HepG2 (cell line): ENCODE results near the gene TMEM97. TPM values are rescaled to one million over a fixed set of nuclear protein-coding genes. Genes with fewer than 3 reads are reported as not detected.

Source experiments
- ATAC-seq: fragments of 200-7000 bp; cut with Tn5 transposase; 3 replicates; pipeline ENCODE4 v1.9.1; 2020; ENCODE audit warnings: mild to moderate bottlenecking, moderate library complexity
- BruUV-seq: library from RNA; stranded (reverse); fragments of 400-500 nt; replicated peaks from 2 replicates; lab custom pipeline; 2021; lab: Mats Ljungman, UMichigan
- CTCF ChIA-PET: fragments of 300-600 bp; formaldehyde crosslinking; extraction: SDS; loops from one replicate; lab custom pipeline; 2021; ENCODE audit warnings: low total read pairs, inconsistent platforms, low intra/inter-chr PET ratio; lab: Yijun Ruan, JAX
- POLR2A ChIA-PET: fragments of 350-600 bp; sonication (Branson Sonifier 250); formaldehyde crosslinking; loops from one replicate; lab custom pipeline; 2020; ENCODE audit warnings: antibody characterized with exemption, inconsistent platforms; lab: Yijun Ruan, JAX
- DNase-seq: peaks from one replicate; pipeline ENCODE4 v3.0.0-alpha.2; 2015; ENCODE audit warnings: low spot score
- FAIRE-seq: peaks from 3 replicates; lab custom pipeline; 2011; peaks lifted over from hg19 to GRCh38; lab: Jason Lieb, UNC
- H2AFZ ChIP-seq: one replicate; pipeline ENCODE4 v1.6.1; 2011; ENCODE audit warnings: low read length, inconsistent platforms
- H3K27ac ChIP-seq: fragments of 300-600 bp; 3 replicates; pipeline ENCODE4 v1.8.0; 2011; ENCODE audit warnings: mixed run types, mild to moderate bottlenecking, mixed read lengths, low read length, inconsistent platforms; ENCODE audit not compliant: insufficient read depth; ENCODE audit errors: extremely low read length
- H3K27me3 ChIP-seq, 2 experiments: fragments of 200-600 bp in 1 of 2; 2 replicates in 1 of 2; 3 replicates in 1 of 2; pipeline versions ENCODE4 v1.6.0 to v1.8.0; 2011; ENCODE audit warnings: low read length in 2 of 2, mild to moderate bottlenecking in 2 of 2, moderate library complexity in 2 of 2, inconsistent platforms in 1 of 2; ENCODE audit not compliant: insufficient read depth in 2 of 2, control insufficient read depth in 1 of 2
- H3K36me3 ChIP-seq, 2 experiments: fragments of 200-600 bp in 1 of 2; replicated peaks in 1 of 2; 2 replicates in 1 of 2; 3 replicates in 1 of 2; pipeline versions ENCODE4 v1.5.1 to v1.8.0; 2011; ENCODE audit warnings: low read length in 2 of 2, inconsistent platforms in 1 of 2; ENCODE audit not compliant: insufficient read depth in 2 of 2, control insufficient read depth in 1 of 2
- H3K4me1 ChIP-seq: 2 replicates; pipeline ENCODE4 v1.5.1; 2012; ENCODE audit warnings: low read length, inconsistent platforms; ENCODE audit not compliant: insufficient read depth
- H3K4me2 ChIP-seq: 2 replicates; pipeline ENCODE4 v1.6.0; 2011; ENCODE audit warnings: low read depth, low read length, inconsistent platforms
- H3K4me3 ChIP-seq, 3 experiments: fragments of 200-600 bp in 1 of 3; sonication (generic), shearing (Covaris generic) in 1 of 3; replicated peaks in 1 of 3; 2 replicates each; pipeline ENCODE4 v1.5.1; 2011 to 2016; ENCODE audit warnings: low read length in 3 of 3, inconsistent platforms in 2 of 3, low read depth in 2 of 3, mild to moderate bottlenecking in 2 of 3, control low read depth in 1 of 3, mixed read lengths in 1 of 3; ENCODE audit not compliant: insufficient read depth in 1 of 3
- H3K79me2 ChIP-seq: one replicate; pipeline ENCODE4 v1.6.1; 2011; ENCODE audit warnings: low read length, inconsistent platforms; ENCODE audit not compliant: insufficient read depth
- H3K9ac ChIP-seq: 2 replicates; pipeline ENCODE4 v1.6.0; 2011; ENCODE audit warnings: mild to moderate bottlenecking, low read depth, low read length, inconsistent platforms; ENCODE audit not compliant: insufficient read depth
- H3K9me3 ChIP-seq: 2 replicates; pipeline ENCODE4 v1.5.1; 2012; ENCODE audit warnings: mild to moderate bottlenecking, low read length
- H4K20me1 ChIP-seq: 2 replicates; pipeline ENCODE4 v1.6.0; 2011; ENCODE audit warnings: inconsistent platforms, mild to moderate bottlenecking, low read length, moderate library complexity; ENCODE audit not compliant: insufficient read depth
- FOXP1 ChIP-seq, 2 experiments: fragments of 450-650 bp in 1 of 2; IDR thresholded peaks; 2 replicates each; pipeline ENCODE4 v1.6.1; 2017 to 2018; ENCODE audit warnings: antibody characterized with exemption in 1 of 2
- HBP1 ChIP-seq: IDR thresholded peaks from 2 replicates; pipeline ENCODE4 v1.6.1; 2016; ENCODE audit warnings: low read depth, control low read depth
- MED1 ChIP-seq: sonication (generic); formaldehyde crosslinking; IDR thresholded peaks from 2 replicates; pipeline ENCODE4 v1.4.0; 2020; ENCODE audit warnings: missing genetic modification reagents
- PBX2 ChIP-seq: IDR thresholded peaks from 2 replicates; pipeline ENCODE4 v1.6.1; 2016; ENCODE audit warnings: control low read depth
- PREB ChIP-seq: sonication (generic); formaldehyde crosslinking; IDR thresholded peaks from 2 replicates; pipeline ENCODE4 v1.4.0; 2020; ENCODE audit warnings: missing genetic modification reagents
- TEF ChIP-seq: sonication (generic); formaldehyde crosslinking; IDR thresholded peaks from 2 replicates; pipeline ENCODE4 v1.5.0; 2020; ENCODE audit warnings: missing genetic modification reagents
- ZBTB37 ChIP-seq: sonication (generic); formaldehyde crosslinking; IDR thresholded peaks from 2 replicates; pipeline ENCODE4 v1.4.0; 2020; ENCODE audit warnings: mild to moderate bottlenecking, missing genetic modification reagents
- ZNF549 ChIP-seq: sonication (generic); formaldehyde crosslinking; IDR thresholded peaks from 2 replicates; pipeline ENCODE4 v1.5.0; 2020; ENCODE audit warnings: missing genetic modification reagents
- ZNF891 ChIP-seq: sonication (generic); formaldehyde crosslinking; IDR thresholded peaks from 2 replicates; pipeline ENCODE4 v1.5.0; 2020; ENCODE audit warnings: mild to moderate bottlenecking, missing genetic modification reagents
- ZXDC ChIP-seq: sonication (generic); formaldehyde crosslinking; IDR thresholded peaks from 2 replicates; pipeline ENCODE4 v1.5.0; 2020; ENCODE audit warnings: mild to moderate bottlenecking, missing genetic modification reagents
- WGBS: methylation state at CpG from one replicate; pipeline ENCODE4 v1.1.6; 2017; ENCODE audit warnings: low lambda C conversion rate; 5-methylcytosine and 5-hydroxymethylcytosine counted together
- in situ Hi-C: cut with HindIII; loops from 2 replicates; pipeline ENCODE4 v1.10.0; 2017; ENCODE audit warnings: low pct_unique_long_range_greater_than_20kb; ENCODE audit not compliant: extremely low pct_ligation_motif_present
- intact Hi-C: fragments of 100-400 bp; cut with micrococcal nuclease; formaldehyde crosslinking; loops from one replicate; pipeline ENCODE4 v1.10.0; 2022; ENCODE audit not compliant: unreplicated experiment
- polyA plus RNA-seq, 8 experiments: library from polyadenylated mRNA; depleted of rRNA in 3 of 8; stranded (reverse) in 7 of 8; unstranded in 1 of 8; fragments of >200 nt; fragmentation: Illumina TruSeq in 4 of 8; extraction: Trizol in 4 of 8; gene quantifications; 2 replicates each; pipeline versions ENCODE4 v1.2.1 to v1.2.3, GENCODE V29; 2011 to 2016; ENCODE audit warnings: low read depth in 4 of 8, missing spikeins in 1 of 8, mixed read lengths in 1 of 8; ENCODE audit not compliant: insufficient read depth in 1 of 8
- total RNA-seq, 5 experiments: library from RNA; depleted of rRNA; stranded (reverse); fragments of >200 nt; fragmentation: Illumina TruSeq; extraction: Trizol; gene quantifications; 2 replicates each; pipeline ENCODE4 v1.2.3, GENCODE V29; 2016; ENCODE audit warnings: low read depth in 1 of 5

The TMEM97 gene
- total and polyA plus RNA-seq, 2 of the 13 experiments (the other 11 are each of a cell fraction or from before 2014, with no cell fraction given): 69.6 to 137 TPM

- no peak for TF ChIP-seq PBX2 (CRISPR knock-in tag)
- no peak for TF ChIP-seq ZNF891 (CRISPR knock-in tag)
- TF ChIP-seq, all 625 proteins: peak for 103
Measured at GRCh38 chr17:28346746-28347246, 27.8 kb downstream of the TMEM97 start (continued).

GRCh38 chr17:28347261-28347891, 28.4 kb downstream of the TMEM97 start:
- ATAC-seq (no peak; the same call in 1 of the 3 replicates), FAIRE-seq (no peak), DNase-seq (no peak)
- peaks cover 28 to 70% of the 10 kb centered on the region in 2 experiments for H3K36me3 ChIP-seq
- no peaks in the 10 kb centered on the region for H3K27me3 ChIP-seq
- H3K4me2 ChIP-seq: peak overlapping the region; percentile 21; the same call in 1 of the 2 replicates
- 97% methylated on average over 5 of the region's 8 CpGs for WGBS
- BruUV-seq: TSS peak; percentile 16
- peaks cover 26% of the 10 kb centered on the region for H3K4me1 ChIP-seq
- H3K27ac ChIP-seq: peak overlapping the region; percentile 43
- no peaks in the 10 kb centered on the region for H4K20me1 ChIP-seq
- H3K4me3 ChIP-seq: no peak overlapping the region
- H2AFZ ChIP-seq: no peak overlapping the region
- in situ Hi-C loops: no loop called here
- intact Hi-C loops: loop anchor here (5.0 kb wide), 1 partner anchor 115 kb away; no protein-coding TSS in a partner anchor
- H3K9me3 ChIP-seq: no peaks in the 10 kb centered on the region
- ChIA-PET POLR2A (interaction anchor here (0.9 to 5.7 kb wide), 9 partner anchors 10 to 141 kb away, joined by 3 to 68 read pairs (median 7); partner anchors contain the start of genes IFT20, POLDIP2, SLC46A1 and TMEM97), CTCF (interaction anchor here (0.8 kb wide), 1 partner anchor 108 kb away, joined by 3 read pairs; no protein-coding TSS in a partner anchor)
- H3K79me2 ChIP-seq: no peaks in the 10 kb centered on the region
- no peak overlapping the region for H3K9ac ChIP-seq
- TF ChIP-seq HBP1 (CRISPR knock-in tag) (no peak), ZXDC (CRISPR knock-in tag) (no peak), FOXP1 (IDR thresholded peaks at IDR 0.05) (no peak), FOXP1 (CRISPR knock-in tag; IDR thresholded peaks at IDR 0.05) (no peak), PREB (CRISPR knock-in tag) (no peak), ZBTB37 (CRISPR knock-in tag) (no peak), ZNF549 (CRISPR knock-in tag) (no peak), TEF (CRISPR knock-in tag) (no peak), MED1 (no peak)
